Adipocyte (in vitro differentiated cells): ENCODE results near the gene FYN.
"Not testable (repeated sequence)": the region's sequence is repeated elsewhere in the genome, so short reads cannot be mapped to it uniquely, and the experiment has no call there.

Experiments used
- DNase-seq: peaks from one replicate; pipeline ENCODE4 v3.0.0-alpha.2; 2015; ENCODE audit warnings: low read depth
- H3K27me3 ChIP-seq: replicated peaks from 2 replicates; pipeline ENCODE4 v1.7.0; 2013; ENCODE audit warnings: mild to moderate bottlenecking, low read length, moderate library complexity; ENCODE audit not compliant: control insufficient read depth, insufficient read depth
- H3K36me3 ChIP-seq: 2 replicates; pipeline ENCODE4 v1.7.0; 2013; ENCODE audit warnings: low read length, mild to moderate bottlenecking, moderate library complexity; ENCODE audit not compliant: control insufficient read depth, insufficient read depth, severe bottlenecking
- H3K4me1 ChIP-seq: 2 replicates; pipeline ENCODE4 v1.7.0; 2013; ENCODE audit warnings: mild to moderate bottlenecking, low read length, moderate library complexity; ENCODE audit not compliant: control insufficient read depth, insufficient read depth
- H3K4me3 ChIP-seq: 2 replicates; pipeline ENCODE4 v1.7.0; 2013; ENCODE audit warnings: mild to moderate bottlenecking, low read length, moderate library complexity
- H3K9ac ChIP-seq: 2 replicates; pipeline ENCODE4 v1.7.0; 2013; ENCODE audit warnings: mild to moderate bottlenecking, low read length, moderate library complexity
- H3K9me3 ChIP-seq: 2 replicates; pipeline ENCODE4 v1.7.0; 2013; ENCODE audit warnings: mild to moderate bottlenecking, low read length, moderate library complexity; ENCODE audit not compliant: control insufficient read depth

Gene FYN

DNA sequence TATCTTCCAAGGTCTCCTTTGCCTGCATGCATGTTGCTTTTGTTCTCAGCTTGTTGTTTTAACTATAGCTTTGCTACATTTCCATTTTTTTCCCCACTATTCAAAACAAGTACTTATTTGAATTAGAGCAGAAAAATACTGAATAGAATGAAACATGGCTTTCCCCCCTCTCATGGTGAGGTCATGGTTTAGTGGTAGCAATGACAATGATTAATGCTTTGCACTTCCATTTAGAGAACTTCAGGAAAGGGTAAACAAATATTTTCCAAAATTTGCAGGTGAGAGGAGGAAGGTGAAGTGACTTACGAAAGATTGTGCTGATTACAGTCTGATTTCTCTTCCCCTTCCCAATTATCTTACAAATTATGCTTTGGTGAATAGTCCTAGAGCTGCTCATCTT lies 219.8 kb downstream of the FYN start:
- Histone ChIP-seq H3K27me3 (no peaks in the 10 kb centered on the region), H3K9me3 (no peaks in the 10 kb centered on the region), H3K4me3 (no peak overlapping the region), H3K36me3 (no peaks in the 10 kb centered on the region), H3K4me1 (peaks cover 35% of the 10 kb centered on the region), H3K9ac (no peak overlapping the region)
- DNase-seq: no peak

- Histone ChIP-seq H3K36me3 (no peaks in the 10 kb centered on the region), H3K27me3 (no peaks in the 10 kb centered on the region), H3K4me1 (peaks cover 29% of the 10 kb centered on the region), H3K9ac (no peak overlapping the region), H3K4me3 (no peak overlapping the region), H3K9me3 (no peaks in the 10 kb centered on the region)
- DNase-seq: no peak
These were observed 221.1 kb downstream of the FYN start for GRCh38 chr6:111652156-111652555.

DNA sequence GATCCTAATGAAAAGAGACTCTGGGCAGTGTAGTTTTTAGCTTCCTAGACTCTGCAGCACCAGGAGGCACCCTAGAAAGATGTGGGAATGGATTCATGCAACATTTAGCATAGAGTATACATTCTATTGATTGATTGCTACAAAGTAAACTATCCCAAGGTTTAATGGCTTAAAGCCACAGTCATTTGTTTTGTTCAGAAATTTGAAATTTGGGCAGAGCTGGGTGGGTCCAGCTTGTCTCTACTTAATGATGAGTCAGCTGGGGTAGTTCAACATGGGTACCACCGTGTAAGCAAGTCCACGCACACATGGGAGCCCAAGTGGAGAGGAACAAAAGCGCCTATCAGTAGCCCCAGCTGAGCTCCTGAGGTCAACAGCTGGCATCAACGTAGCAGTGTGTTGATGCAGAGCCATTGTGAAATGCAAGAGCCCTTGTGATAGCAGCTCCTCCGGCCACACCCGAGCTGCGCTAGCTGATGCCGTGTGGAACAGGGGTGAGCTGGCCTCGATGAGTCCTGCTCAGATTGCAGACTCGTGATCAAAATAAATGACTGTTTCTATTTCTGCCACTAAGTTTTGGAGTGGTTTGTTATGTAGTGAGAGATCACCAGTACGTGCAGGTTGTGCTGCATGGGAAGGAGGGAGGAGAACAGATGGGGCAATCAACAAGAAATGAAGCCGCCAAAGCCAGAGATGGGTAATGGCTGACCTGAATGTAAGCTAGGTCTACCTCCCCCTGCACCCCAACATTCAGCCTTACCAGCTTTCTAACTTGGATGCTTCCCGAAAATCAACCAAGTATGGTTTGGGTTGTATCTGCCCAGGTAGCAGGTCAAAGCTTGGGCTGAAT lies 221.8 kb downstream of the FYN start:
- Histone ChIP-seq H3K36me3 (no peaks in the 10 kb centered on the region), H3K27me3 (no peaks in the 10 kb centered on the region), H3K4me1 (peaks cover 29% of the 10 kb centered on the region), H3K9ac (no peak overlapping the region), H3K4me3 (no peak overlapping the region), H3K9me3 (no peaks in the 10 kb centered on the region)
- no peak for DNase-seq

DNA sequence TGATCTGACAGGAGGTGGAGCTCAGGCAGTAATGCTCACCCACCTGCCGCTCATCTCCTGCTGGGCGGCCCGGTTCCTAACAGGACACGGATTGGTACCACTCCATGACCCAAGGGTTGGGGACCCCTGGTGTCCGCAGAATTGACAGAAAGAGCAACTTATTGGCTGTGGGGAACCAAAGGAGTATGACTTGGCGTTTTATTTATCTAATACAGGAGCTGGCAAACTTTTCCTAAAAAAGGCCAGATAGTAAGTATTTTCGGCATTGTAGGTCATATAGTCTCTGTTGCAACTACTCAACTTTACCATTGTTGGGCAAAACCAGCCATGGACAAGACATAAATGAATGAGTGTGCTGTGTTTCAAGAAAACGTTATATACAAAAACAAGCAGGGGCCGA lies 223.2 kb downstream of the FYN start:
- DNase-seq: no peak
- Histone ChIP-seq H3K4me1 (peaks cover 27% of the 10 kb centered on the region), H3K9ac (no peak overlapping the region)

DNA sequence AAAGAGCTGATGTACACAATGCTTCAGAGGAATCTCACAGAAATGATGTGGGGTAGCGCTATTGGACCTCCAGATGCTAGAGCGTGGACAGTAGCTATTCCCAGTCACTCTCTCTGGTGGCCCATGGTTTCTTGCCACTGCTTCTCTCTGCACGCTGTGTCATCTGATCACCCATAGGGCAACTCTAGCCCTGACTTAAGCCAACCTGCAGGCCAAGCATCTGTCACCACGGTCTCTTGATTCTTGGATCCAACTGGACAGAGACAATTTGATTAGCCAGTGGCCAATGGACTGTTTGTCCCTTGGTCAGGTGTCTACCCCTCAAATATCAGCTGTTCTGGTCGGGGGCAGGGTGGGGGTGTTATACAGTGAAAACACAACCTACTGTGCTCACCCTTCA lies 225.2 kb downstream of the FYN start:
- no peaks in the 10 kb centered on the region for H3K27me3 ChIP-seq
- no peak for DNase-seq
- no peak overlapping the region for H3K4me3 ChIP-seq
- H3K4me1 ChIP-seq: peaks cover 18% of the 10 kb centered on the region
- H3K36me3 ChIP-seq: no peaks in the 10 kb centered on the region
- H3K9ac ChIP-seq: no peak overlapping the region
- no peaks in the 10 kb centered on the region for H3K9me3 ChIP-seq

More for the DNA sequence above, 223.2 kb downstream of the FYN start:
- no peaks in the 10 kb centered on the region for H3K27me3 ChIP-seq
- no peaks in the 10 kb centered on the region for H3K9me3 ChIP-seq
- no peak overlapping the region for H3K4me3 ChIP-seq
- no peaks in the 10 kb centered on the region for H3K36me3 ChIP-seq

DNA sequence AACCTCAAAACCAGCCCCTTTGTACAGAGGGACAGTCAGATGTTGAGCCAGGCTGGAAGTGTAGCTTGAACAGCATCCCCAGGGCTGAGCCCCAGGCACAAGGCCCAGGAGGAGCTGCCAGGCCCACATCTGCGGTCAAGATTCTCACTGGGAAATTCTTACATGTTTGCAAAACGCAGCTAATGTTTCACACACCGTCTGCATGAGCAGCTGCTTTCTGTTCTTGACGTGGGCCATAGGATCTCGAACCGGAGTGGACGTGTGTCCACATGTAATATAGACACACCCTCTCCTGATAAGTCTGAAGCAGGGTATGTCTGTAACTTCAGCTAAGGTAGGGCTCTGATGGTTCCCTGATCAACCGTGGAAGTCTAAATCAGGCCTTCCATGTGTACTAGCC lies 226.3 kb downstream of the FYN start:
- peak; percentile 84 for DNase-seq
- Histone ChIP-seq H3K27me3 (no peaks in the 10 kb centered on the region), H3K4me1 (peaks cover 23% of the 10 kb centered on the region), H3K36me3 (no peaks in the 10 kb centered on the region), H3K9ac (peak overlapping the region; percentile 64), H3K4me3 (peak overlapping the region; percentile 20), H3K9me3 (no peaks in the 10 kb centered on the region)

DNA sequence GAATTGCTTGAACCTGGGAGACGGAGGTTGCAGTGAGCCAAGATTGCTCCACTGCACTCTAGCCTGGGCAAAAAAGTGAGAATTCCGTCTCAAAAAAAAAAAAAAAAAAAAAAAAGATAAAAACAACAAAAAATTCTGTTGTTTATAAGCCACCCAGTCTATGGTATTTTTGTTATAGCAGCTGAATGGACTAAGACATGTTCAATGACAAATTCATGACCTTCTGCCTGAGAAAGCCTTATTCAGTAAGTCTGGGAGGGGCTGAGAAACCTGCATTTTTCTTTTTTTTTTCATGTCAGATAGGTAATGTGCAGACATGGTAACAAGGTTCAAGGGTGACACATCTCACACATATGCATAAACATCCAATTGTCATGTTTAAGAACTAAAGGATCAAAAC lies 227.2 kb downstream of the FYN start:
- H3K4me1 ChIP-seq: peaks cover 23% of the 10 kb centered on the region
- no peak overlapping the region for H3K9ac ChIP-seq
- H3K27me3 ChIP-seq: no peaks in the 10 kb centered on the region
- no peaks in the 10 kb centered on the region for H3K9me3 ChIP-seq
- no peak overlapping the region for H3K4me3 ChIP-seq
- no peaks in the 10 kb centered on the region for H3K36me3 ChIP-seq
- no peak for DNase-seq

- H3K4me3 ChIP-seq: no peak overlapping the region
- H3K27me3 ChIP-seq: no peaks in the 10 kb centered on the region
- H3K9ac ChIP-seq: no peak overlapping the region
- no peaks in the 10 kb centered on the region for H3K36me3 ChIP-seq
- H3K4me1 ChIP-seq: peaks cover 23% of the 10 kb centered on the region
- no peak for DNase-seq
- no peaks in the 10 kb centered on the region for H3K9me3 ChIP-seq
These were observed 228.3 kb downstream of the FYN start for GRCh38 chr6:111644893-111645430.

GRCh38 chr6:111642463-111643158 lies 230.6 kb downstream of the FYN start:
- no peaks in the 10 kb centered on the region for H3K36me3 ChIP-seq
- H3K4me1 ChIP-seq: peaks cover 21% of the 10 kb centered on the region
- H3K4me3 ChIP-seq: no peak overlapping the region
- no peaks in the 10 kb centered on the region for H3K27me3 ChIP-seq
- DNase-seq: peak; percentile 82
- no peaks in the 10 kb centered on the region for H3K9me3 ChIP-seq
- H3K9ac ChIP-seq: peak overlapping the region; percentile 17

- Histone ChIP-seq H3K36me3 (no peaks in the 10 kb centered on the region), H3K27me3 (no peaks in the 10 kb centered on the region), H3K9me3 (no peaks in the 10 kb centered on the region), H3K4me1 (peaks cover 8% of the 10 kb centered on the region), H3K4me3 (no peak overlapping the region), H3K9ac (no peak overlapping the region)
- DNase-seq: no peak
These were observed 234.0 kb downstream of the FYN start for GRCh38 chr6:111639266-111639665.

GRCh38 chr6:111634981-111635380 lies 238.3 kb downstream of the FYN start:
- not testable (repeated sequence) for DNase-seq, H3K4me1 ChIP-seq, H3K36me3 ChIP-seq, H3K27me3 ChIP-seq, H3K9me3 ChIP-seq, H3K4me3 ChIP-seq, H3K9ac ChIP-seq
